OCI-LY1 (cell line): Measurements from ENCODE around the gene ICAM5.

ENCODE experiments used
- H2AFZ ChIP-seq: fragments of 200-600 bp; sonication (generic), shearing (Covaris generic); 2 replicates; pipeline ENCODE4 v1.6.0; 2014; ENCODE audit warnings: antibody characterized with exemption, mild to moderate bottlenecking, low read length
- H3F3A ChIP-seq: fragments of 200-600 bp; sonication (generic), shearing (Covaris generic); 2 replicates; pipeline ENCODE4 v1.6.0; 2014; ENCODE audit warnings: mild to moderate bottlenecking, antibody characterized with exemption, low read length, moderate library complexity; ENCODE audit not compliant: insufficient read depth
- H3K27ac ChIP-seq: fragments of 200-600 bp; sonication (generic); 2 replicates; pipeline ENCODE4 v1.5.1; 2014; ENCODE audit warnings: low read length, mixed run types, mild to moderate bottlenecking, low read depth; ENCODE audit not compliant: poor library complexity, severe bottlenecking
- H3K27me3 ChIP-seq: fragments of 200-600 bp; sonication (generic); 2 replicates; pipeline ENCODE4 v1.6.0; 2014; ENCODE audit warnings: antibody characterized with exemption, mild to moderate bottlenecking, low read length, moderate library complexity; ENCODE audit not compliant: insufficient read depth
- H3K36me3 ChIP-seq: fragments of 200-600 bp; sonication (generic); 2 replicates; pipeline ENCODE4 v1.6.1; 2014; ENCODE audit warnings: mild to moderate bottlenecking, antibody characterized with exemption, low read length, moderate library complexity, mixed read lengths; ENCODE audit not compliant: insufficient read depth
- H3K4me1 ChIP-seq: fragments of 200-600 bp; sonication (generic); 2 replicates; pipeline ENCODE4 v1.5.1; 2014; ENCODE audit warnings: mild to moderate bottlenecking, low read length, moderate library complexity; ENCODE audit not compliant: insufficient read depth, severe bottlenecking
- H3K4me2 ChIP-seq: fragments of 200-600 bp; sonication (generic), shearing (Covaris generic); 2 replicates; pipeline ENCODE4 v1.6.1; 2014; ENCODE audit warnings: low read length
- H3K4me3 ChIP-seq: fragments of 200-600 bp; sonication (generic); 2 replicates; pipeline ENCODE4 v1.5.1; 2014; ENCODE audit warnings: low read length, low read depth, mild to moderate bottlenecking, mixed read lengths; ENCODE audit not compliant: poor library complexity, severe bottlenecking
- H3K79me2 ChIP-seq: fragments of 200-600 bp; shearing (Covaris generic); 2 replicates; pipeline ENCODE4 v1.6.1; 2016; ENCODE audit warnings: mixed run types, low read length, mixed read lengths; ENCODE audit not compliant: insufficient read depth
- H3K9ac ChIP-seq: fragments of 200-600 bp; sonication (generic), shearing (Covaris generic); 2 replicates; pipeline ENCODE4 v1.6.1; 2014; ENCODE audit warnings: mild to moderate bottlenecking, low read length, mixed read lengths
- H3K9me2 ChIP-seq: fragments of 200-600 bp; sonication (generic), shearing (Covaris generic); 2 replicates; pipeline ENCODE4 v1.6.1; 2014; ENCODE audit warnings: low read depth, mild to moderate bottlenecking, low read length, mixed read lengths
- H3K9me3 ChIP-seq: fragments of 200-600 bp; shearing (Covaris generic); 2 replicates; pipeline ENCODE4 v1.6.1; 2014; ENCODE audit warnings: low read length, mixed read lengths
- H4K20me1 ChIP-seq: fragments of 200-600 bp; sonication (generic), shearing (Covaris generic); 2 replicates; pipeline ENCODE4 v1.6.0; 2016; ENCODE audit warnings: mild to moderate bottlenecking, low read length; ENCODE audit not compliant: insufficient read depth
- EZH2 ChIP-seq: fragments of 200-600 bp; sonication (generic), shearing (Covaris generic); IDR thresholded peaks from 2 replicates; pipeline ENCODE4 v1.8.0; 2017; ENCODE audit warnings: borderline replicate concordance, mixed run types, mild to moderate bottlenecking, antibody characterized with exemption, low read length, moderate library complexity, mixed read lengths
- TF ChIP-seq, protein P1 (sequence below): fragments of 200-600 bp; sonication (generic), shearing (Covaris generic); IDR thresholded peaks from 2 replicates; pipeline ENCODE4 v1.5.1; 2017; ENCODE audit warnings: mild to moderate bottlenecking, antibody characterized with exemption, low read length, moderate library complexity, mixed read lengths

ICAM5 gene

DNA sequence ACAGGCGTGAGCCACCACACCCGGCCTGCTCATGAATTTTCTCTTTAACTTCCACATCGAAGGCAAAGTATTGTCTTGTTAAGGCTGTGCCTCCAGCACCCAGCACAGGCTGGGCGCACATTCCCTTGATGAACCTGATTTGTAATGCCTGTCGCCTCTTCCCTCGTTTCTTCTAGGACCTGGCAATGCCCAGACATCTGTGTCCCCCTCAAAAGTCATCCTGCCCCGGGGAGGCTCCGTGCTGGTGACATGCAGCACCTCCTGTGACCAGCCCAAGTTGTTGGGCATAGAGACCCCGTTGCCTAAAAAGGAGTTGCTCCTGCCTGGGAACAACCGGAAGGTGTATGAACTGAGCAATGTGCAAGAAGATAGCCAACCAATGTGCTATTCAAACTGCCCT is 15.2 kb upstream of the ICAM5 start:
- Histone ChIP-seq H3F3A (no peaks in the 10 kb centered on the region), H3K9me2 (no peaks in the 10 kb centered on the region), H3K27me3 (no peaks in the 10 kb centered on the region), H3K36me3 (no peaks in the 10 kb centered on the region), H3K79me2 (no peaks in the 10 kb centered on the region), H3K9me3 (no peaks in the 10 kb centered on the region), H3K27ac (no peak overlapping the region), H4K20me1 (no peaks in the 10 kb centered on the region), H3K4me3 (no peak overlapping the region), H2AFZ (no peak overlapping the region), H3K9ac (no peak overlapping the region), H3K4me1 (peaks cover 23% of the 10 kb centered on the region), H3K4me2 (no peak overlapping the region)
- TF ChIP-seq EZH2: no peak
- TF ChIP-seq, protein P1, sequence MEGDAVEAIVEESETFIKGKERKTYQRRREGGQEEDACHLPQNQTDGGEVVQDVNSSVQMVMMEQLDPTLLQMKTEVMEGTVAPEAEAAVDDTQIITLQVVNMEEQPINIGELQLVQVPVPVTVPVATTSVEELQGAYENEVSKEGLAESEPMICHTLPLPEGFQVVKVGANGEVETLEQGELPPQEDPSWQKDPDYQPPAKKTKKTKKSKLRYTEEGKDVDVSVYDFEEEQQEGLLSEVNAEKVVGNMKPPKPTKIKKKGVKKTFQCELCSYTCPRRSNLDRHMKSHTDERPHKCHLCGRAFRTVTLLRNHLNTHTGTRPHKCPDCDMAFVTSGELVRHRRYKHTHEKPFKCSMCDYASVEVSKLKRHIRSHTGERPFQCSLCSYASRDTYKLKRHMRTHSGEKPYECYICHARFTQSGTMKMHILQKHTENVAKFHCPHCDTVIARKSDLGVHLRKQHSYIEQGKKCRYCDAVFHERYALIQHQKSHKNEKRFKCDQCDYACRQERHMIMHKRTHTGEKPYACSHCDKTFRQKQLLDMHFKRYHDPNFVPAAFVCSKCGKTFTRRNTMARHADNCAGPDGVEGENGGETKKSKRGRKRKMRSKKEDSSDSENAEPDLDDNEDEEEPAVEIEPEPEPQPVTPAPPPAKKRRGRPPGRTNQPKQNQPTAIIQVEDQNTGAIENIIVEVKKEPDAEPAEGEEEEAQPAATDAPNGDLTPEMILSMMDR: no peak

DNA sequence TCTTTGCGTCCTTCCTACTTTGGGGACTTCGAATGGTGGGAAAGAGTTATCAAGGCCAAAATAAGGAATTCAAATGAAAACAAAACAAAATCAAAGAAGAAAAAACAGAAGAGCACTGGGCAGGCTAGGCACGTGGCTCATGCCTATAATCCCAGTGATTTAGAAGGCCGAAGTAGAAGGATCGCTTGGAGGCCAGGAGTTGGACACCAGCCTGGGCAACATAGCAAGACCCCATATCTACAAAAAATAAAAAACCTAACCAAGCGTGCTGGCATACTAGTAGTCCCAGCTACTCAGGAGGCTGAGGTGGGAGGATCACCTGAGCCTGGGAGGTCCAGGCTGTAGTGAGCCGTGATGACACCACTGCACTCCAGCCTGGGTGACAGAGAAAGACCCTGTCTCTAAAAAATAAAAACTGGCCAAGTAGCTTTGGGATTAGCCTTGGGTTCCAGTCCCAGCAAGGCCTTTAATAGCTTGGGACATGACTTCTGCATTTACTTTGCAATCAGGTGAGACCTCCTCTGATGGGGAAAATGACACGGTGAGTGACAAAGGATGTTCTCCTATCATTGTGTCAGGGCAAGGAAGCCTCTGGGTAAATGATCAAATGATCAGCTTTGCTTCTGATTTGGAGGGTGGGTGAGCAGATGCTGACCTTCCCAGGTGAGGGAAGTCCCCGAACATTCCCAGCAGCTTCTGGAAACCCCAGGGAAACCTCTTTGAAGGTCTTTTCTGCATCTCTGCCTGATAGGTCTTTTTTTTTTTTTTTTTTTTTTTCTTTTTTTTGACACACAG is 11.8 kb upstream of the ICAM5 start:
- Histone ChIP-seq H3K36me3 (no peaks in the 10 kb centered on the region), H3K27ac (no peak overlapping the region), H3K4me2 (no peak overlapping the region), H3K9me2 (no peaks in the 10 kb centered on the region), H4K20me1 (no peaks in the 10 kb centered on the region), H3K9me3 (no peaks in the 10 kb centered on the region), H3K27me3 (no peaks in the 10 kb centered on the region), H3K79me2 (no peaks in the 10 kb centered on the region), H3K9ac (no peak overlapping the region), H3F3A (no peaks in the 10 kb centered on the region), H2AFZ (no peak overlapping the region), H3K4me1 (no peaks in the 10 kb centered on the region), H3K4me3 (no peak overlapping the region)
- TF ChIP-seq, protein P1: no peak
- no peak for TF ChIP-seq EZH2

DNA sequence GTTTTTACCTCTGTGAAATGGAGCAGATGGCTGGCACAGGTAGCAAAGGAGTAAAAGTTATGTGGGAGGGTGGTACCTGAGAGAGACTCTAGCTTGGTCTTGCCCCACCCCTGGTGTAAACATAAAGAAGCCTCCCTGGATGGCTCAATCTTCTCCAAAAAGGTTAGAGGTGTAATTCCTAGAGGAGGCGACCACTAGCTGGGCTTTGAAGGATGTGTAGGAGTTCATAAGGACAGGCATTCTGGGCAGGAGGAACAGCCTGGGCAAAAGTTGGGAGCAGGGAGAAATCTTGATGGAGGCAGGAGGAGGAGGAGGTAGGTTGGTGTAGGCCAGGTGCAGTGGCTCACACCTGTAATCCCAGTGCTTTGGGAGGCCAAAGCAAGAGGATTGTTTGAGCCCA is 10.8 kb upstream of the ICAM5 start:
- Histone ChIP-seq H3K9me2 (no peaks in the 10 kb centered on the region), H3K4me3 (no peak overlapping the region), H3K79me2 (no peaks in the 10 kb centered on the region), H3K4me1 (no peaks in the 10 kb centered on the region), H3K27me3 (no peaks in the 10 kb centered on the region), H3K36me3 (no peaks in the 10 kb centered on the region; the same call in 1 of the 2 replicates), H3K27ac (no peak overlapping the region), H4K20me1 (no peaks in the 10 kb centered on the region), H3K4me2 (no peak overlapping the region), H2AFZ (no peak overlapping the region), H3K9ac (no peak overlapping the region), H3F3A (no peaks in the 10 kb centered on the region), H3K9me3 (no peaks in the 10 kb centered on the region)
- no peak for TF ChIP-seq EZH2
- TF ChIP-seq, protein P1: no peak
